Stomach (tissue), 9 donors: ENCODE measurements around the gene KLK13. TPM values are rescaled to one million over a fixed set of nuclear protein-coding genes. Genes with fewer than 3 reads are reported as not detected.
A peak's percentile ranks its signal among the peaks of the same experiment; 100 is the strongest.

ENCODE experiments used
- DNase-seq, 2 donors: peaks; one replicate each; pipeline versions ENCODE4 v3.0.0 to v3.0.0-alpha.2; 2013 to 2019
- H3K27ac ChIP-seq, 5 donors: fragments of 200-600 bp in 4 of 5; sonication (generic) in 4 of 5; one replicate each; pipeline ENCODE4 v1.5.1; 2013 to 2019; ENCODE audit warnings: mild to moderate bottlenecking in 1 of 5, moderate library complexity in 1 of 5
- H3K27me3 ChIP-seq, 3 donors: fragments of 200-600 bp; sonication (generic); one replicate each; pipeline ENCODE4 v1.5.1; 2017 to 2019; ENCODE audit warnings: mixed run types in 1 of 3
- H3K36me3 ChIP-seq, 4 donors: fragments of 200-600 bp; sonication (generic); 1 replicate in 3 of 4; 2 replicates in 1 of 4; pipeline ENCODE4 v1.5.1; 2016 to 2019
- H3K4me1 ChIP-seq, 4 donors: fragments of 200-600 bp; sonication (generic); one replicate each; pipeline ENCODE4 v1.5.1; 2016 to 2019
- H3K4me3 ChIP-seq, 4 donors: fragments of 200-600 bp; sonication (generic) in 3 of 4; one replicate each; pipeline ENCODE4 v1.5.1; 2016 to 2019; ENCODE audit warnings: mild to moderate bottlenecking in 1 of 4
- H3K9me3 ChIP-seq, 4 donors: fragments of 200-600 bp; sonication (generic); one replicate each; pipeline ENCODE4 v1.5.1; 2016 to 2019
- EP300 ChIP-seq: sonication (generic); formaldehyde crosslinking; IDR thresholded peaks from one replicate; pipeline ENCODE4 v1.6.1; 2017; ENCODE audit warnings: antibody characterized with exemption
- POLR2A ChIP-seq, 4 donors: fragments of 450-650 bp; IDR thresholded peaks; one replicate each; pipeline ENCODE4 v1.6.1; 2016; ENCODE audit warnings: antibody characterized with exemption in 4 of 4, control low read depth in 2 of 4, mild to moderate bottlenecking in 1 of 4, moderate library complexity in 1 of 4
- POLR2AphosphoS5 ChIP-seq, 3 donors: sonication (generic); formaldehyde crosslinking; IDR thresholded peaks; one replicate each; pipeline ENCODE4 v1.6.1; 2016; ENCODE audit warnings: antibody characterized with exemption in 3 of 3
- WGBS, 5 donors: extraction: QIAGEN DNeasy Blood & Tissue Kit in 3 of 5; methylation state at CpG; one replicate each; pipeline versions ENCODE4 v1.1.5 to v1.1.7; 2013 to 2018; 5-methylcytosine and 5-hydroxymethylcytosine counted together
- intact Hi-C: fragments of 100-400 bp; cut with DNase I; formaldehyde crosslinking; loops from one replicate; pipeline ENCODE4 v1.15.1; 2023; ENCODE audit warnings: low total_unique reads
- polyA plus RNA-seq, 3 donors: library from polyadenylated mRNA; stranded (reverse); fragments of 200-250 nt; gene quantifications; one replicate each; pipeline ENCODE4 v1.2.3, GENCODE V29; 2013
- total RNA-seq, 5 donors: library from RNA; depleted of rRNA; stranded (reverse); fragments of >200 nt; gene quantifications; one replicate each; pipeline versions ENCODE4 v1.1.0 to v1.2.3, GENCODE V29; 2014 to 2016
- TF ChIP-seq, protein P1 (sequence below), 7 experiments: fragments of 450-650 bp in 4 of 7; fragments of 200-600 bp in 3 of 7; sonication (generic) in 3 of 7; IDR thresholded peaks; one replicate each; pipeline ENCODE4 v1.5.1; 2016 to 2019; ENCODE audit warnings: antibody characterized with exemption in 7 of 7, control low read depth in 2 of 7, mild to moderate bottlenecking in 1 of 7
- donor health status: healthy with polysubstance abuse.
- donor health status: Bipolar disorder and iron deficiency.
- donor health status: healthy.

The KLK13 gene
- total and polyA plus RNA-seq, 8 donors: 3.2 to 82.1 (median 9.7) TPM; not detected in 4

DNA sequence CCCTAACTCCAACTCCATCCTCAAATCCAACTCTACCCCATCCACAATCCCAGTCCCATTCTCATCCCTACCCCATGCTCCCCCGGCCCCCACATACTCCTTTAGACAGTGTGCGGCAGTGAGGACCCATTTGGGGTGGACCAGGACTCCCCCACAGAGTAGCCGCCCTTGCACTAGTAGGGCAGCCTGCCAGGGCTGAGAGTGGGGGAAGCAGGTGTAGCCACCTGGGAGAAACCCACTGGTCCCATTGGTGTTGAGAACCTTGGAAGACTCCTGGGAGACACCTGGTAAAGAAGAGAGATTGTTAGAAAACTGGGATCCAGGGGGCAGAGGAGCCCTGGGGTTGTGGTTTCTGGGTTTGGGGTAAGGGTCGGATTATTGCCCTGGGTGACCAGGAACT, 4.6 kb downstream of the KLK13 start:
- Histone ChIP-seq H3K27ac (no peak overlapping the region), H3K36me3 (no peaks in the 10 kb centered on the region), H3K9me3 (no peaks in the 10 kb centered on the region), H3K27me3 (peaks cover 6 to 39% (median 8%) of the 10 kb centered on the region in 3 donors), H3K4me3 (no peak overlapping the region), H3K4me1 (peaks cover 7 to 14% (median 9%) of the 10 kb centered on the region in 4 donors)
- TF ChIP-seq, protein P1, sequence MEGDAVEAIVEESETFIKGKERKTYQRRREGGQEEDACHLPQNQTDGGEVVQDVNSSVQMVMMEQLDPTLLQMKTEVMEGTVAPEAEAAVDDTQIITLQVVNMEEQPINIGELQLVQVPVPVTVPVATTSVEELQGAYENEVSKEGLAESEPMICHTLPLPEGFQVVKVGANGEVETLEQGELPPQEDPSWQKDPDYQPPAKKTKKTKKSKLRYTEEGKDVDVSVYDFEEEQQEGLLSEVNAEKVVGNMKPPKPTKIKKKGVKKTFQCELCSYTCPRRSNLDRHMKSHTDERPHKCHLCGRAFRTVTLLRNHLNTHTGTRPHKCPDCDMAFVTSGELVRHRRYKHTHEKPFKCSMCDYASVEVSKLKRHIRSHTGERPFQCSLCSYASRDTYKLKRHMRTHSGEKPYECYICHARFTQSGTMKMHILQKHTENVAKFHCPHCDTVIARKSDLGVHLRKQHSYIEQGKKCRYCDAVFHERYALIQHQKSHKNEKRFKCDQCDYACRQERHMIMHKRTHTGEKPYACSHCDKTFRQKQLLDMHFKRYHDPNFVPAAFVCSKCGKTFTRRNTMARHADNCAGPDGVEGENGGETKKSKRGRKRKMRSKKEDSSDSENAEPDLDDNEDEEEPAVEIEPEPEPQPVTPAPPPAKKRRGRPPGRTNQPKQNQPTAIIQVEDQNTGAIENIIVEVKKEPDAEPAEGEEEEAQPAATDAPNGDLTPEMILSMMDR (IDR thresholded peaks at IDR 0.05): no peak
- TF ChIP-seq EP300 (no peak), POLR2A (IDR thresholded peaks at IDR 0.05) (no peak), POLR2AphosphoS5 (IDR thresholded peaks at IDR 0.05) (no peak)
- 64 to 81% (median 69%) methylated on average over 4 of the region's 4 CpGs for WGBS, 5 donors
- intact Hi-C loops: no loop called here
- peak in 1 of 2 donors; percentile 17 for DNase-seq

DNA sequence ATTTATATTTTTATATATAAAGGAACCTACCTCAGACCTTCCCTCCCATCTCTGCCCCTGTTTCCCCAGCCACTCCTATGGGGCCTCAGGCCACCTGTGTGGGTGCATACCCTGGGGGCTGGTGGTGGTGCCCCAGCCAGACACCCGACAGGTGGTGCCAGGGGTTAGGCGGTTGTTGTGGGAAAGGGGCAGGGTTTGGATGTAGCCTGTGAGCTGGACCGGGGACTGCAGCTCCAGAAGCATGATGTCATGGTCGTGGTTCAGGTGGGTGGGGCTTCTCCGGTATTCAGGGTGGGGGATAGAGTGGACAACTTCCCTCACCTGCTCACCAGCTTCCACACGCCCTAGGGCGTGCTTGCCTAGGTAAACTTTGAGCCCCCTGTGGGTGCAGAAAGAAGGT, 5.2 kb downstream of the KLK13 start:
- H3K27me3 ChIP-seq: peaks cover 3 to 34% (median 4%) of the 10 kb centered on the region in 3 donors

DNA sequence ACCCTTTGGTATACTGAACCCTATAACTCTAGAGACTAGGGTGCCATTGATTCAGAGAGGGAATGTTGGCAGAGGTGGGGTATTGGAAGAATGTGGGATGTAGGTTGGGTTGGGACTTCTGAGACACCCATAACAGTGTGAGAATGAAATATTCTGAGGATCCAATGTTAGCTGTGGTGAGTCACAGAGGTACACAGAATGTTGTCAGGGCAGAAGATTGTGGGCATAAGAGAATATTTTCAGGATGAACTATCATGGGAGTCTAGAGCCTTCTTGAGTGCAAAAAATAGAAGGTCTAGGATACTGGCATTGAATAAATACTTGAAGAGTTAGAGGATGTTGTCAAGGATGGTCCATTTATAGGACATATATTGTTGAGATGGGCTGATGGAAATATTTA, 9.0 kb downstream of the KLK13 start:
- Histone ChIP-seq H3K4me1 (no peaks in the 10 kb centered on the region), H3K27me3 (peaks cover 0 to 34% (median 0%) of the 10 kb centered on the region in 3 donors), H3K36me3 (no peaks in the 10 kb centered on the region), H3K27ac (no peak overlapping the region), H3K9me3 (no peaks in the 10 kb centered on the region), H3K4me3 (no peak overlapping the region)
- intact Hi-C loops: no loop called here
- DNase-seq: no peak
- TF ChIP-seq EP300: no peak
- TF ChIP-seq POLR2A (IDR thresholded peaks at IDR 0.05): no peak
- no peak for TF ChIP-seq POLR2AphosphoS5 (IDR thresholded peaks at IDR 0.05)
- TF ChIP-seq, protein P1 (IDR thresholded peaks at IDR 0.05): no peak

More for the DNA sequence above, 5.2 kb downstream of the KLK13 start:
- Histone ChIP-seq H3K4me1 (peaks cover 1 to 8% (median 3%) of the 10 kb centered on the region in 4 donors), H3K9me3 (no peaks in the 10 kb centered on the region), H3K27ac (no peak overlapping the region), H3K36me3 (no peaks in the 10 kb centered on the region), H3K4me3 (no peak overlapping the region)
- peak in 1 of 2 donors; percentile 17 for DNase-seq
- intact Hi-C loops: no loop called here
- TF ChIP-seq POLR2AphosphoS5 (IDR thresholded peaks at IDR 0.05) (no peak), POLR2A (IDR thresholded peaks at IDR 0.05) (no peak), EP300 (no peak)
- TF ChIP-seq, protein P1 (IDR thresholded peaks at IDR 0.05): no peak
- WGBS, 5 donors: 67 to 84% (median 77%) methylated on average over 7 of the region's 7 CpGs

DNA sequence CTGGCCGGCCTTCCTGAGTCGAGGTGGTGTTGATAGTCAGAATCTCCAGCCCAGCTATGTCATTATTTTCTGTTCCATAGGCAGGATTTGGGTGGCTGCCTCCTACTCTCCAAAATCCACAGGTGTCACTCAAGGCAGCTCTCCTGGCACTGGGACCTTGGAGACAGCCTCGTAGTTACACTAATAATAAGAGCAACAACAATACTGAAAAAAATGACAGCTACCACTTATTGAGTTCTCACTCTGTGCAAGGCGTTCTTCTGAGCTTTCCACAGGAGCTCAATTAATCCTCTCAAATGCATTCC, 17.9 kb downstream of the KLK13 start:
- H3K27me3 ChIP-seq: peaks cover 0 to 10% (median 0%) of the 10 kb centered on the region in 3 donors
- H3K36me3 ChIP-seq: no peaks in the 10 kb centered on the region
- intact Hi-C loops: no loop called here
- WGBS, 5 donors: 5 to 16% (median 9%) methylated on average over 4 of the region's 4 CpGs
- TF ChIP-seq, protein P1 (IDR thresholded peaks at IDR 0.05): no peak
- no peak for TF ChIP-seq EP300
- no peak for DNase-seq
- H3K9me3 ChIP-seq: peaks cover 0 to 4% (median 2%) of the 10 kb centered on the region in 4 donors
- peak overlapping the region in 1 of 5 donors; percentile 16 for H3K27ac ChIP-seq
- H3K4me3 ChIP-seq: no peak overlapping the region
- H3K4me1 ChIP-seq: peaks cover 0 to 10% (median 0%) of the 10 kb centered on the region in 4 donors
